ENCODE measurements around the gene CLEC16A.

CLEC16A gene

DNA sequence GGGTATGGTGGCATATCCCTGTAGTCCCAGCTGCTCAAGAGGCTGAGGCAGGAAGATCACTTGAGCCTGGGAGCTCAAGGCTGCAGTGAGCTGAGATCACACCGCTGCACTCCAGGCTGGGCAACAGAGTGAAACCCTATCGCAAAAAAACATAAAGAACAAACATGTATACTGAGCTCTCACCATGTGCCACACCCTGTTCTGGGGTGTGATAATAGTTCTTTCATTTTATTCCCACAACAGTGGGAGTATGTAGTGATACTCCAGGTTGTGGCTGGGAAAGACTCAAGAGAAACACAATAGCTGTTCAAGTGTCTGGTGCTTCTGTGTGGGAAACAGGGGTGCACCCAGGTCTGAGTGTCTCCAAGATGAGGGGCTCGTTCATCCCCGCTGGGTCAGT, 221.0 kb downstream of the CLEC16A start:
- no peak for DNase-seq

DNA sequence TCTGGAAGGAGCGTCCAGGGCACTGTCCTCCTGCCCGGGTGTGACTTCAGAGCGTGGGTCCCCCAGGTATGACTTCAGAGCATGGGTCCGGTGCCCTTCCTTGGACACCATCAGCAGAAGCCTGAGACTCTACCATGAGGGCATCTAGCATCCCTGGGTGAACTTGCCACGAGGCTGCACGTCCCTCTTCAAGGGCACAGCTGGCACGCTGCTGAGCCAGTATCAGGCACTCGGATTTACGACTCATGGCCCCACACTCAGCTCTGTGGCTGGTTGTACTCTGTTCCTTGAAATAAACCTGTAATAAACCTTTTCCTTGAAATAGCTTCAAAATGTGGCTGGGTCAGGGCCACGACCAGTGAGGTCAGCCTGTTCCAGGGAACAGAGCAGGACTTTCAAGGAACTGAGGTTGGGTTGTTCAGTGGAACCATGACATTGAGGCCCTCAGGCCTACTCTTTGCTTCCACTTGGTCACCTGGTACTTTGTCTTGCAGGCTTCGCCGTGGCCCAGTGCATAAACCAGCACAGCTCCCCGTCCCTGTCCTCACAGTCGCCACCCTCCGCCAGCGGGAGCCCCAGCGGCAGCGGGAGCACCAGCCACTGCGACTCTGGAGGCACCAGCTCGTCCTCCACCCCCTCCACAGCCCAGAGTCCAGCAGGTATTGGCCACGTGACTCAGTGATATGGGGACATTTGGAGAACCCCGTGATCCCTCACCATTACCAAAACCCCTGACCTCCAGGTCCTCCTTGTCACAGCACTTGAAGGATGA, 221.7 kb downstream of the CLEC16A start:
- DNase-seq: no peak

- DNase-seq: no peak
Measured at GRCh38 chr16:11167581-11167980, 223.2 kb downstream of the CLEC16A start.

DNA sequence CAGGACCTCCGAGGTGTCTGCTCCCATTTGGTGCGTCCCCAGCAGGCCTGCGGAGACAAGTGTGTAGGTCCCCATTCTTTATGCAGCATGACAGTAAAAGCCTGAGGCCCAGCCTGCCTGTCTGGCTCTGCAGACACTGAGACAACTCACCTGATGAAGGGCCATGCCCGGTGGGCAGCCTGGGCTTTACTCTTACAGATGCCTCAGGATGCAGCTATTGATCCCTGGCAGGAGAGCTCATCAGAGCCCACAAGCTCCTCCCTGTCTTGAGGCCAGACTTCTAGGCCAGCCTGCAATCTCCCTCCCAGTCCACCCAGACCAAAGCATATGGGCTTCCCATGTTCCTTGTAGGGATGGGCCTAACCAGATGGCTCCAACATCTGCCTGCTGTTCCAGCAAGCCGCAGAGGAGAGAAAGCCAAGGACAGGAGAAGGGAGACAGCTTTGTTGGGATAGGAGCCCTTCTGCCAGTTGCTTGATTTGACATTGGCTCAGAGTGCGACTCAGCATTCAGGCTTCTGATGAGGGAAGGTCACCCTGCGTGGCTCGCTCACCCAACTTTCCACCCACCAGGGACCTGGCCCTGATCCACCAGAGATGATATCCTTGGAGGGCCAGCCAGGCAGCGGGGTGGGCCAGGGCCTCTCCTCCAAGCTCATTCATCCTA, 224.2 kb downstream of the CLEC16A start:
- no peak for DNase-seq

DNA sequence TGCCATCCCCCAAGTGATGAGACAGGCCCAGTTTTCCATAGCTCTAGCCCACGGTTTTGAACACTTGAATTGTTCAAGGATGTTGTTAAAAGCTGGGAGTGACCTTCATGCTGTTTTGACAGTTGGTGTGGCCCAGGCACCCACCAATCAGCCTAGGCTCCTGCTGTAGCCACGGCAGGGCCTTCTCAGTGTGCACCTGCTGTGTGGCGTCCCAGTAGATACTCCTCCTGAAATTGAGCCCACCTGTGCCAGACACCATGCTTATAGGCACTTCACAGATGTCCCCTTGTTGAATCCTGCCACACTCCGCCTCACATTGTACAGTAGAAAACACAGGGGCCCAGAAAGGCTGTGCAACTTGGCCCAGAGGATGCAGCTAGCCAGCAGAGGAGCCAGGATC, 225.3 kb downstream of the CLEC16A start:
- DNase-seq: no peak

- no peak for DNase-seq
Measured at GRCh38 chr16:11170201-11170600, 225.8 kb downstream of the CLEC16A start.

DNA sequence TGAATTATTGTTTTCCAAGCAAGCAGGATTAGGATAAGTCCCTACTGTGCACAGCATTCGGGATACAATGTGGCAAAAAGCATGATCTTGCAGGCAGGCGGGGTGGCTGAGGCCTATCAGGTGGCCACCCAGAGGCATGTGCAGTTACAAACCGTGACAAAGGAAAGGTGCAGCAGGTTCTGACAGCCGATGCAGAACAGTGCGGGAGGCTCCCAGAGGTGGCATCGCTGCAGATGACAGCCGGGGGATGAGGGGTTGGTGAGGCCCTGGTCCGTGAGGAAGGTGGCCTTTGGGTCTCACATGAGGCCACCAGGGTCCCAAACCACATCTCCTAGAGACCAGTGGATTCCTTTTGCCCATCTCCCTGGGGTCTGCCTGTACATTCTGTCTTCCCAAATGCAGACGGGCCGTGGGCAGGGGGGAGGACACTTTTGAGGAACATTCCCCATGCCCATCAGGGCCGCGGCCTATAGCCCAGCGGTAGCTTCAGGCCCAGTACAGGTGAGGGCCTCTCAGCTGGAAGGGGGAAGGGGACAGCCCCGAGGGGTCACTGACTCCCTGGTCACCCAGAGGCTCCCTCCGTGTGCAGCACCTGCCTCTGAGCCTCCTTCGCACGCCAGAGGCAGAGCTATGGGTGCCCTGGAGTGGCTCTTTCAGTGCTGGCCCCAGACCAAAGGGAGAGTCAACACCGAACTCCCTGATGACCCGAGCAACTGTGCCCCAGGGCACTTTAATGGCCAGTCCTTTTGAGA, 226.5 kb downstream of the CLEC16A start:
- no peak for DNase-seq

DNA sequence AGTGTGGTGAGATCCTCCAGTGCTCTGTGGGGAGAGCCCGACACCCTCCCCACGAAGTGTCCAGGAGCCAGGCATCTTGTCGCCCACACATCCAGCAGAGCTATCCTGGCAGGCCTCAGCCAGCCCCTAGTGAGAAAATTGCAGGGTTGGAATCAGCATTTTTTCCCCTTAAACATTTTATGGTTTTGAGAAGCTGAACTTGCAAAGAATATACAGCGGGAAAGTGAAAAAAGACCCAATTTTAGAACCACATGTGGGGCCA, 227.0 kb downstream of the CLEC16A start:
- no peak for DNase-seq

GRCh38 chr16:11171757-11172299, 227.5 kb downstream of the CLEC16A start:
- DNase-seq: no peak

DNA sequence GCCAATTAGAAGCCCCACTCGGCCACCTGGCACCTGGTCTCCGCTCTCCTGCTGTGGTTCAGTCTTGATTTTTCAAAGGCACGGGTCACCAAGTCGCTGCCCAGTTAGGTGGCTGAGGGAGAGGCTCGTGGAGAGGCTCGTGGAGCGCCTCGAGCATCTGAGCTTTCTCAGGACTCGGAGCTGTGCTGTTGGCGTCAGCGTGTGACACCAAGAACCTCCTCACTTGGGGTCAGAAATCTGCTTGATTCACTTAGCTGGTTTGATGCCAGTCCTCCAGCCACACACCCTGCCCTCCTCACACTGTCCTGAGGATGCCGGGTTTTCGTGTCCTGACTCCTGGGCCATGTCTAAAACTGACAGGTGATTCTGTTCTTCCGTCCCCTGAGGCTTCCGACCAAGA, 229.1 kb downstream of the CLEC16A start:
- DNase-seq: no peak

DNA sequence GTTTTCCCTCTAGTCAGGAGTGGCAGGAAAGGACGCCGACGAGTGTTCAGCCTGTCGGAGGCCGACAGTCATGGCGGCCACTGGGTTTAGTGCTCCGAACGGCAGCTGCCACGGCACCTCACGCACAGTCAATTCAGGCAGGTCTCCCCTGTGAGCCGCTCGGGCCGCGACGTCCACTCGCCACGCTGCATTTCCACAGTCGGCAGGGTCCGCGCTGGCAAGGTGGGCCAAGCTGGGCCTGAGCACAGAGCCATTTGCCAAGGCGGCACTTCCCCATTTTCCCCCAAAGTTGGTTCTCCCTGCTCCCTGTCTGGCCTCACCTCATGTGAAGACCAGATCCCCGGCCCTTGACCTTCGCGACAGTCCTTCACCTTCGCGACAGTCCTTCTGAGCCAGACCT, 229.8 kb downstream of the CLEC16A start:
- DNase-seq: no peak

DNA sequence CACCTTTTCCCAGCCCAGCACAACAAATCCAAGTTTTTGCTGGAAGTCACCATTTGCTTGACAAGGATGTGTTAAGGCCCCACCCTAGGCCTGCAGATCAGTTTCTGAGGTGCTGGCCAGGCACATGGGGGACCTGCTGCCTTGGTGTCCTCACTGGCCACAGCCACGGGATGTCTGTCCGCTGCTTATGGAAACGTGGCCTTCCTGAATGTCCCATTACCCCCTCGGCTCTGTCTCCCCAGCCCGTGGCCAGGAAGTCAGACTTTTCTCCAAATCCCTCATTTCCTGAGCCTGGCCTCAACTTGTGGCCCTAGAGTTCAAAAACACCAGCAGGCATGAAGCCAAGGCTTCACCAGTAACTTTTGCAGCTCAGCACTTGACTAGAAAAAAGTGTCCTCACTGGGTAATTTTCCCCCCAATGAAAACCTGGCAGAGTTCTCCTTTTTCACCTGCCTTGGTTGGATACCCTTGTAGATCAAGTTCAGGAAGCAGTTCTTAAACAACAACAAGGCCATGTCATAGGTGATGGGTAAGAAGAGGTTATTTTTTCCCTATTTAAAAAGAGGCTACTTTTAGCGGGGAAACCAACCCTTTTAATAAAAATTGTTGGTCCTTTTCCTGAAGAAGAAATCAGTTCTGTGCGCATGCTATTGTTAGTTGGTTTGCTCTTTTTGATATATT, 230.9 kb downstream of the CLEC16A start:
- no peak for DNase-seq

- no peak for DNase-seq
Measured at GRCh38 chr16:11175787-11176341, 231.5 kb downstream of the CLEC16A start.

GRCh38 chr16:11177578-11178160, 233.3 kb downstream of the CLEC16A start:
- no peak for DNase-seq

DNA sequence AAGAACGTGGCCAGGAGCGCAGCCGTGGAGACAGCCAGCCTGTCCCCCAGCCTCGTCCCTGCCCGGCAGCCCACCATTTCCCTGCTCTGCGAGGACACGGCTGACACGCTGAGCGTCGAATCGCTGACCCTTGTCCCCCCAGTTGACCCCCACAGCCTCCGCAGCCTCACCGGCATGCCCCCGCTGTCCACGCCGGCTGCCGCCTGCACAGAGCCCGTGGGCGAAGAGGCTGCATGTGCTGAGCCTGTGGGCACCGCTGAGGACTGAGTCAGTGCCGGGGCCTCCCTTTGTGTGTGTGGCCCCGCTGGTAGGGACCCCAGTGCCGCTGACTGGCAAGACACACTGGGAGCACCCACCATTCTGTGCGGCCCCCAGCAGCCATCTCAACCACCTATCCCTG, 234.1 kb downstream of the CLEC16A start:
- no peak for DNase-seq

DNA sequence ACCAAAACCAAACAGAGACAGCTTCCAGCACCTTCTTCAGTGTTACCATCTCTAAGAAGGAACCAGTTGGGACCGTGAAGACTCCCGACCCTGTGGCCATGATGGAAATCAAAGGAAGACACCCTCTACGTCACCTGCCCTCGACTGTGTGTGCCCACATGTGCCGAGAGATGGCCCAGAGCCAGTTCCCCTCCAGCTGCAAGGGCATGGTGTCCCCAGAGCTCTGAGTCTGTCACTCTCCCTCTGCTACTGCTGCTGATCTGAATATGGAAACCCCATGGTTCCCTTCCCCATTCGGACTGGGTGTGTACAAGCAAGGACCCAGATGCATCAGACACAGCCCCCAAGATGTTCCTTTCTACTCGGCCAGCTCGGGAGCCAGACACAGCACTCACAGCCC, 235.2 kb downstream of the CLEC16A start:
- no peak for DNase-seq

- DNase-seq: peak in 1 of 2 donors; percentile 10
Measured at GRCh38 chr16:11180489-11180888, 236.1 kb downstream of the CLEC16A start.

DNA sequence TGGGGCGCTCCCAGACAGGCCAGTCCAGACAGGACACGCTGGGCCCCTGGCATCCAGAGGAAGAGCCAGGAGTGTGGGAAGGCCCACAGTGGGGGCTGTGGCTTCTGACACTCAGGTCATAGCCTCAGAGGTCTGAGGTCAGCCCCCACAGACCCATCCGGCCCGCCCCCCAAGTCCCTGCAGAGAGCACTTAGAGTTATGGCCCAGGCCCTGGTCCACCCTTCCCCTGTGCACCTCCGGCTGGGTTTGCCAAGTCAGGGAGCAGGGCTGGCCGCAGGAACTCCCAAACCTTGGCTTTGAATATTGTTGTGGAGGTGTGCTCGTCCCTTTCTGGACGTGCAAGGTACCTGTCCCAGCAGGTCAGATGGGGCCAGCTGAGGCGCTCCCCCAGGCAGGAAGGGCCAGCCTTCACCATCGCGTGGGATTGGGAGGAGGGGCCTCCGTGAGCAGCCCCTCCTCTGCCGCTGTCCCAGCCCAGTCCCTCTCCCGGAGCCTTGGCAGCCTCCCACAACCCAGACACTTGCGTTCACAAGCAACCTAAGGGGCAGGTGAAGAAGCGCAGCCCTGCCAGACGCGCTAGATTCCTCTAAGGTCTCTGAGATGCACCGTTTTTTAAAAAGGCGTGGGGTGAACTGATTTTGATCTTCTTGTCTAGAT, 237.0 kb downstream of the CLEC16A start:
- DNase-seq: no peak

DNA sequence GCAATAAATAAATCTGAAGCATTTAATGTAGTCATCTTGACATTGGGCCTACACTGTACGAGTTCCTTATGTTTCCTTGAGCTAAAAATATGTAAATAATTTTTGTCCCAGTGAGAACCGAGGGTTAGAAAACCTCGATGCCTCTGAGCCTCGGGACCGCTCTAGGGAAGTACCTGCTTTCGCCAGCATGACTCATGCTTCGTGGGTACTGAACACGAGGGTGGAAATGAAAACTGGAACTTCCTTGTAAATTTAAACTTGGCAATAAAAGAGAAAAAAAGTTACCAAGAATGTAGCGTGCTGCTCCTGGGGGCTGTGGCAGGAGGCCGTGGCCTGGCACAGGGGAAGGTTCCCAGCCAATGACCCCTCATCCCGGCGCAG, 237.5 kb downstream of the CLEC16A start:
- peak; percentile 13 to 60 for DNase-seq

DNA sequence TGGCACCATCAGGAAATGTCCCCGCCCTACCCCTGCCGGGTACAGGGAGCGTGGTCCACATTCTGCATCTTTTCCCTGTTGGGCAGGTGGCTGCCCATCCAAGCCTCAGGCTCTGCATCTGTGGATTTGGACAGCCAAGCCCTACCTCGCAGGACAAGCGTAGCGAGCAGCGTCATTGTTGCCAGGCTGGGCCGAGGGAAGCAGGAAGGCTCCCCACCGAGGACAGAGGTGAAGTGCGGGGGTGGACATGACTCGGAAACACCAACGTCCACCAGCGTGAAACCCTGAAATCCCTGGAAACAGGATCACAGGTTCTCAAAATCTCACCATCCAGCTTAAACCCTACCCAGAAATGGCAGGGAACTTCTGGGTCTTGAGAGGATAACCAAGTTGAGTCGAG, 238.0 kb downstream of the CLEC16A start:
- DNase-seq: no peak

DNA sequence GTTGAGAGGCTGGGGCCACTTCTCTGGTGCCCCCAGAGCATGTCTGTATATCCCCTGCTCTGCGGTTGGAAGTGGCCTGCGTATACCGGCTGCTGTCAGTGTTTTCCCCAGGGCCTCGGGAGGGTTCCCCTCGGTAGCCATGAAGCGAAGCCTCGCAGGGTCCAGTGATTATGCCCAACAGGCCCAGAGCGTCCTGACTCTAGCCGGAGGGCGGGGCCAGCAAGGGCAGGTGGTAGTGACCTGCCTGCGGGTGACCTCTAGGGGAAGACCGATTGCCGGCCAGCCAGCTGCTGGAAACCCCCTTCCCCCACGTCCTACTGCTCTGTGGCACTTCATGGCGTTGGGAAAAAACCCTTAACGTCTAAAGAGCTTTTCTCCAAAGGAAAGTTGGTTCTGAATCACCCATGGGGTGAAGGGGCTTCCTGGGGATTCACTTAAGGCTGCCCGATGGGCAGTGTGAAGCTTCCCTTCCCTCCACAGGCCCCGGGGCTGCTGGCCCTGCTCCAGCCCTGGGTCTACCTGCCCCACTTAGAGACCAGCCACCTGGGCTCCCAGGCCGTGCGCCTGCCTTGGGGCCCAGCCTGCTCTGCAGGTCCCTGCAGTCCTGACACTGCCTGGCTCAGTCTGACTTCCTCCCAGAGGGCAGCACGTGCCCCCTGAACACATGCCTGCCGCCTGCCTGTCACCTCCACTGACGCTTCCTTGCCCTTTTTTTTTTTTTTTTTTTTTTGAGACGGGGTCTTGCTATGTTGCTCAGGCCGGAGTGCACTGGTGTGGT, 238.9 kb downstream of the CLEC16A start:
- DNase-seq: no peak
